B cell (primary cell): ENCODE measurements around the gene GIPC1.

Experiments used
- CTCF ChIP-seq: fragments of 200-600 bp; IDR thresholded peaks from one replicate; pipeline ENCODE4 v1.8.0; 2022; ENCODE audit warnings: antibody characterized with exemption, mild to moderate bottlenecking
- EZH2 ChIP-seq: IDR thresholded peaks from 2 replicates; pipeline ENCODE4 v1.6.1; 2012; ENCODE audit warnings: borderline replicate concordance, low read depth, mild to moderate bottlenecking, moderate library complexity, low read length; ENCODE audit not compliant: insufficient read depth, poor library complexity, severe bottlenecking

DNA sequence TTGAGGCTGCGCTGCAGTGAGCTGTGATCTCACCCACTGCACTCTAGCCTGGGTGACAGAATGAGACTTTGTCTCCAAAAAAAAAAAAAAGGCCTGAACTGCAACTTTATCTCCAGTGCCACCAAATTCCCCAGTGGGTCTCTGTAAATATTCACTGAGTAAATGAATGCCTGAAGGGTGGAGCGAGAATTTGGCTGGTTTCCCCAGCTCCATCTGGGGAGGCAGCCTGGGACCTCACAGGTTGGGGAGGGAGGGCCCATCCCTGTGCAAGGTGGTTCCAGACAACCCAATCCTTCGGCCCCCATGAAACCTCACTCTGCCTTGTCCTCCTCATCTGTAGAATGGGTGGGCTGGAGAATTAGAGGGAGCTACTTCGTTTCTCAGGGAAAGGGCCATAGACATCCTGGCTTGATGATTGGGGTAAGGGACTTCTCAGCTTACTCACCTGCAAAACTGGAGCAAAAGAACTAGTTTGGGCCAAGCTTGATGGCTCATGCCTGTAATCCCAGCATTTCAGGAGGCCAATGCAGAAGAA, 67.0 kb downstream of the GIPC1 start:
- TF ChIP-seq CTCF, result no peak
- no peak for TF ChIP-seq EZH2
